HG03280 (cell line): ENCODE results near the gene MYL2.

ENCODE experiments used
- ATAC-seq: cut with Tn5 transposase; IDR thresholded peaks from one replicate; pipeline ENCODE4 v1.9.1; 2021; ENCODE audit warnings: mild to moderate bottlenecking, moderate library complexity; ENCODE audit not compliant: unreplicated experiment

Gene MYL2

GRCh38 chr12:110930348-110931314 is 10.3 kb upstream of the MYL2 start:
- ATAC-seq, result no peak

DNA sequence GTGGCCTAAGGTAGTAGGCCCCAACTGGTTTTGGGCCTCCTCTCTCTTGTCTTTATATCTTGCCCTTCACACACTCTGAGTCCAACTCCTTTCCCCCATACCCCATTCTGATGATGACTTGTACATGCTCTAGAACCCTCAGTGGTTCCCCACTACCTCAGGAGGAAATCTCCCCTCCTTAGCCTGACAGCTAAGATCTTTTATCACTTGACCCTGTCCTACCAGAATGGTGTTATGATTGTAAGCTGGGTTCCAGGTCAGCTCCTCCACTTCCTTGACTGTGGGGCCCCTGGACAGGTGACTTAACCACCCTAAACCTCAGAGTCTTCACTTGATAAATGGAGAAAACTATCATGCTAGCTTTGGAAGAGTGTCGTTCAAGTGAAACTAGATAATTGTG is 9.4 kb upstream of the MYL2 start:
- no peak for ATAC-seq

- no peak for ATAC-seq
Observed at GRCh38 chr12:110928700-110929099, 8.3 kb upstream of the MYL2 start.

- ATAC-seq, result no peak
Observed at GRCh38 chr12:110927546-110927945, 7.2 kb upstream of the MYL2 start.

GRCh38 chr12:110923692-110924334 is 3.4 kb upstream of the MYL2 start:
- no peak for ATAC-seq

DNA sequence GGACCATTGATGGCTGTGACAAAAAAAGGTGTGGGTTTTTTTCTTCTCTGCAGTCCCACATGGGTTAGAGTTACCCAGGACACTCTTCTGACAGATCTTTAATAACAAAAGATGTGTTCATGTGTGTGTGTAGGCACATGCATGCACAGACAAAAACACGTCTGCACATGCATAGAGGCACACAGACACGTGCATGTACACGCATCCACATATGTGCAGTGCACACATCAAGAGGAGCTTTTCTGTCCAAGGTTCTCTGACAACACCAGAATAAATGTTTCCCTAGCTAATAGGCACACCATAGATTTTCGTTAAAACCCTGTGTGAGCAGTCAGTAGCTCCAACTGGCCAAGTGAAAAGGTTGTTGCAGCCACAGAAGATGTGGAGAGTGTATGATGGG is 2.8 kb upstream of the MYL2 start:
- no peak for ATAC-seq

GRCh38 chr12:110922652-110923051 is 2.3 kb upstream of the MYL2 start:
- no peak for ATAC-seq

- ATAC-seq, result no peak
Observed at GRCh38 chr12:110921262-110921661, 883 bp upstream of the MYL2 start.

DNA sequence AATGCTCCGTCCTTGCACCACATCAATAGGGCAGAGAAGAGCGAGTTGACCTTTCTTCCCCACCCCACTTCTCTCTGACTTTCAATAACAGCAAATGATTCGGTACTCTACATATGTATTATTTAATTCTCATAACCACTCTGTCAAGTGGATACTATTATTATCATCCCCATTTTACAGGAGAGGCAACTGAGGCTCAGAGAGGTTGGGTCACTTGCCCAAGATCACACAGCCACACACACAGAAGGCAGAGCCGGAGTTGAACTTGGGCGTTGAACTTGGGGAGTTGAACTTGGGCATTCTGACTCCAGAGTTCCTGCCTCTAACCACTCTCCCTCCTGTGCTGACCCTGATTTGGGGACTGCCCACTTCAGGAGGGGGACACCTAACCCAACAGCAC is 659 bp downstream of the MYL2 start:
- ATAC-seq, result no peak

DNA sequence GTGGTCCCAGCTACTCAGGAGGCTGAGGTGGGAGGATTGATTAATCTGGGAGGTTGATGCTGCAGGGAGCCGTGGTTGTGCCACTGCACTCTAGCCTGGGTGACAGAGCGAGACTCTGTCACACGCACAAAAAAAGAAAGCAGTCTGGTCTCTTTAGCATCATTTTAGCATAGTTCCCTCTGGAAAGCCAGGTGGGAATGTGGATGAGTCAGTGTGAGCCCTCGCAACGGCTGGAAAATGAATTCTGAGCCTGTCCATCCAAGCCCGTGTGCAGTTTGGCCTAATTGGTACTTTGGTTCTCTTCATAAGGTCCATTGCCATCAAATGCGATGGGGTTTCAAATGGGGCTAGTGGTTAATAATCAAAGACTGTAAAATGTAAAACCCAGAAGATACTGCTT is 2.4 kb downstream of the MYL2 start:
- ATAC-seq, result no peak

DNA sequence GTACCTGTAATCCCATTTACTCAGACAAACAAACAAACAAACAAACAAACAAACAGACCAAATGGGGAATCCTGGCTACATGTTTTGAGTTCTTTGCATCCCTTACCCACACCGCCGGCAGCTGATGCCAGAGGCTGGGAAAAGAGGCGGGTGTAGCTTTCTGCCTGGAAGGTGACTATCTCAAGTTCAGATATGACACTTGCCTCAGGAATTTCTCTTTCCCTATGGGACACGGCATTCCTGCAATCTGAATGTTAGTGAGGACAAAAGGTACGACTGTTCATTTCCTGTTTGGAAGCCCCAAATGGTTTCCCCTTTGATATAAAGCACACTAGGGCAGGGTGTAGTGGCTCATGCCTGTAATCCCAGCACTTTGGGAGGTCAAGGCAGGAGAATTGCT is 2.9 kb downstream of the MYL2 start:
- no peak for ATAC-seq

DNA sequence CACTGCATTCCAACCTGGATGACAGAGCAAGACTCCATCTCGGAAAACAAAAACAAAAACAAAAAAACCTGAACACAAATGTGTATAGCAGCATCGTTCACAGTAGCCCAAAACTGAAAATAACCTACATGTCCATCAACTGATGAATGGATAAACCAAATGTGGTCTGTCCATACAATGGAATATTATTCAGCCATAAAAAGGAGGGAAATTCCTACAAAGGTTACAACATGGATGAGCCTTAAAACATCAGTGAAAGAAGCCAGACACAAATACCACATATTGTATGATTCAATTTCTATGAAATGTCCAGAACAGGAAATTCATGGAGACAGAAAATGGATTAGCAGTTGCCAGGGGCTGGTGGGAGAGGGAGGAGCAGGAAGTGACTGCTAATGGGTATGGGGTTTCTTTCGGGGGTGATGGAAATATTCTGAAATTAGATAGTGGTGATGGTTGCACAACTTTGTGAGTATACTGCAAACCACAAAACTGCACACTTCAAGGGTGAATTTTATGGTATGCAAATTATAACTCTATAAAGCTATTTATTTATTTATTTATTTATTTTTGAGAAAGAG is 4.0 kb downstream of the MYL2 start:
- no peak for ATAC-seq

- ATAC-seq, result peak; percentile 95
Observed at GRCh38 chr12:110913119-110914056, 7.0 kb downstream of the MYL2 start.

- no peak for ATAC-seq
Observed at GRCh38 chr12:110912263-110912662, 8.1 kb downstream of the MYL2 start.

DNA sequence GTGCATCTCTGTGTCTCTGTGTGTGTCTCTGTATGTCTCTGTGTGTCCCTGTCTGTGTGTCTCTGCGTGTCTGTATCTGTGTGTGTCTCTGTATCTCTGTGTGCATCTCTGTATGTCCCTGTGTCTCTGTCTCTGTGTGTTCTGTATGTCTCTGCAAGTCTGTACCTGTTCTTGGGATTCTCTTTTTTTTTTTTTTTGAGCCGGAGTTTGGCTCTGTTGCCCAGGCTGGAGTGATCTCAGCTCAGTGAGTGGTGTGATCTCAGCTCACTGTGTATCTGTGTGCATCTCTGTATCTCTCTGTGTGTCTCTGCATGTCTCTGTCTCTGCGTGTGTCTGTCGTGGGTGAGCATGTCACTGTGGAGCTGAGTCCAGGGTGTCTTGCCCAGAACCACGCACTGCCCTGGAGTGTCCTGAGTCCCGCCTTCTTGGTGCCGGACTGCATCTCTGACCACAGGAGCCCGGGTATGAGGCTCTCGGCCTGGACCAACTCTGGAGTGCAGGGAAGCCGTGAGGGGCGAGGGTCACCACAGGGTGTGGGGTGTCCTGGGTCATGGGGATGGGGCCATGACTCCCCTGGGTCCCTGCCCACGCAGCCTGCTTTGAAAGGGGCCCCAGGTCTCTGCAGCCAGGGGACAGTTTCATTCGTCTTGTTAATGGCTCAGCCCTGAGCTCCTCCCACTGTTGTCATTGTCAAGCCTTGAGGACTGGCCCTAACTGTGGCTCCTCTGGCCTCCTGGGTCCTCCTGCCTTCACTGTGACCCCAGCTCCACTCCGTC is 11.8 kb downstream of the MYL2 start:
- ATAC-seq, result no peak

DNA sequence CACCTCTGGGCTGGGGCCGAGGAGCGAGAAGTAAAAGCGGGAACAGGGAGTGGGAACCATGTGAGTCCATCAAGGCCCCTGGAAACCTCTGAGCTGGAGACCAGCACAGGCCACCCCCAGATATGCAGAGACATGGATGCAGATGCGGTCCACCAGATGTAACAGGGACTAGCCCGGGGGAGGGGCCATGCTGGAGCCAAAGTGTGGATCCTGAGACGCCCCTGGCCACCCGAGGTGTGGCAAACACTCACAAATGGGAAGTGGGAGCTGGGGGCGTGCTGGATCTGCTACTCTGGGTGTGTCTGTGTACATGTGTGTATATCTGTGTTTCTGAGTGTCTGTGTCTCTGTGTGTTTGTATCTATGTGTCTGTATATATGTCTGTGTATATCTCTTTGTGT is 12.8 kb downstream of the MYL2 start:
- no peak for ATAC-seq

DNA sequence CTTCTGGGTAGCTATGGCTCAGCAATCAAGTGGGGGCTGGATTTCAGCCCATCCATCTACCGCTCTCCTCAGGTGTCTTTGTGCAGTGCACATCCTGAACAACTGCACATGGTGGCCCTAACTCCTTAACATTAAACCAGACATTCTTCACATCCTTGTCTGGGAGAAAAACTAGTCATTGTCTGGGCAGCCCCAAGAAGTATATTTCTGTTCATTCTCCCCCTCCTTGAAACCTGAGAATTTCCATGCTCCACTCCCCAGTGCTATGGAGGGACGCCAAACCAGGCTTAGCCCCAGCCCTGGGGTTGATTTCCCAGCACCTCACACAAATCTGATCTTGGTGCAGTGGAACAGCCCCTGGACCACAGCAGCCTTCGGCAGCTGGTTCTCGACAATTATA is 13.4 kb downstream of the MYL2 start:
- no peak for ATAC-seq

DNA sequence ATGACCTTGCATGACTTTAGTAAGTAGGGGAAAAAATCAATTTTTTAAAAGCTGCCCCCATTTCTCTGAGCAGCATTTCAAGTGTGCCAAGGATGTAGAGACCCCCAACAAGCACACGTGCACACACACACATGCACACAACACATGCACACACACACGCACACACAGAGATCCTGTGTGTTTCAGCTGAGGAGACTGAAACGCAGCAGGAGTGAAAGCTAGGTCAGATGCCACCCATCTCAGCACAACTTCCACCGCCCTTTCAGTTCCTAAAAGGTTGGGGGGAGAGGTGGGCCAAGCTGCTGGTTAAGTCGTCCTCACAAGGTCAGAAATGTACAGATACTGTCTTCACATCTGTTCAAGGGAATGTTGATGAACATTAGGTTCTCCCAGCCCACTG is 13.9 kb downstream of the MYL2 start:
- no peak for ATAC-seq

DNA sequence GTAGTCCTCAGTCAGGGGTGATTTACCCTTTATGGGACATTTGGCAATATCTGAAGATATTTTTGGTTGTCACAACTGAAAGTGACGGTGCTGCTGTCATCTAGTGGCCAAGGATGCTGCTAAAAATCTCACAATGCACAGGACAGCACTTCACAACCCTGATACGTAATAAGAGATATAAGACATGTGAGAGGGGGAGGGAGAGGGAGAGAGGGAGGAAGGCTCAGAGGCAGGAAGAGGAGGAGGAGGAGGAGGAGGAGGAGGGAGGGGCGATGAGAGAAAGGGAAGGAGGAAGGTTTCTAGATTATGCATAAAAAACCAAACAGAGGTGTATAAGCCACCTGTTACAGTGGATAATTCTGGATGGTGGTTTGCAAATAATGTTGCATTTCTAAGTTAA is 14.3 kb downstream of the MYL2 start:
- ATAC-seq, result no peak

DNA sequence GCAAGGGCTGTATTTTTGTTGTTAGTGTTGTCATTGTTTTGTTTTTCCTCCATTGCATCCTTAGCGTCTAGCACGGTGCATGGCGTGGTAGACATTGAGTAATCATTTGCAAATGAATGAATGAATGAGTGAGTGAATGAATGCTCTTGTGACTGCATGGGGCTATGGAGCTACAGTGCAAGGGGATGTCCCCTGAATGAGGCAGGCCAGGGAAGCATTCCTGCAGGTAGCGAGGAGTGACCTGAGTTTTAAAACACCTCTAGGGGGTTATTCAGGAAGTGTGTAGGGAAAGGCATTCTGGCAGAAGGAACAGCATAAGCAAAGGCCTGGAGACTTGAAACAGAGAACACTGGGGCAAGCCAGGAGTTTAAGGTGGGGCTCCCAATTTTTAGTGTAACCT is 16.9 kb downstream of the MYL2 start:
- no peak for ATAC-seq
